ENCODE measurements around the gene CADM1. TPM values are rescaled to one million over a fixed set of nuclear protein-coding genes. Genes with fewer than 3 reads are reported as not detected.

The CADM1 gene
- total and polyA plus RNA-seq, 9 of the 15 experiments (the other 6 are each of a cell fraction or from before 2014, with no cell fraction given): 0.42 TPM; not detected in 8

DNA sequence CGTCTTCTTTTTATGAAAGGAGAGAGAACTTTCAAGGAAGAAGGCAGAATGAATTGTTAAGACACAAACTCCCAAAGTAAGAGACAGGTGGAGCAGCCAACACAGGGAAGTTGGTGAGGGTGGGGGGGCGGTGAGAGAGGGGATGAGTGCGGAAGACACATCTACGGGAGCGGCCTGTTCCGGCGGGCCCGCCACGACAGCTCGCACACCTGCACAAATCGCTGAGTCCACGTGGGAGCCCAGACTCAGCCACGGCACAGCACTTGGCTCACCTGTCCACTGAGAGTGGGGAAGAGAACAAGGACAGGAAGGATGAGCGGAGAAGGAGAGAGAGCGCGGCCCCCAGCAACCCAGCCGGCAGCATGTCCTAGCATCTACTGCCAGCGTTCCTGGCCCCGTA lies 331.1 kb downstream of the CADM1 start:
- DNase-seq (ENCODE audit: extremely low read depth in 1 of 4, low spot score in 3 of 4) (no peak), ATAC-seq (no peak), FAIRE-seq (no peak)
- 0 out of 2 replicates have a peak, but pooled peaks cover 3% of the 10 kb centered on the region for H4K20me1 ChIP-seq (replicated peaks; ENCODE audit: control insufficient read depth, insufficient read depth, low read length)
- H3K36me3 ChIP-seq (ENCODE audit: control insufficient read depth, insufficient read depth, low read length): no peaks in the 10 kb centered on the region
- TF ChIP-seq USF1 (CRISPR knock-in tag; IDR thresholded peaks at IDR 0.05): no peak
- TF ChIP-seq SIN3B (IDR thresholded peaks at IDR 0.05; ENCODE audit: low read depth): no peak
- no peak for TF ChIP-seq LEF1 (IDR thresholded peaks at IDR 0.05)
- TF ChIP-seq SAP30 (IDR thresholded peaks at IDR 0.05; ENCODE audit: borderline replicate concordance, insufficient read depth, low read depth, low read length, poor library complexity, severe bottlenecking): no peak
- no peak for TF ChIP-seq SRSF7 (optimal IDR thresholded peaks at IDR 0.05; ENCODE audit: low read depth, low read length)
- no peak for TF ChIP-seq BRCA1 (IDR thresholded peaks at IDR 0.05)
- no peak for TF ChIP-seq BRCA1 (CRISPR knock-in tag; IDR thresholded peaks at IDR 0.05)
- H3K27ac ChIP-seq (ENCODE audit: extremely low read depth, low read depth, low read length): no peak overlapping the region
- POLR2A ChIA-PET: interaction anchor here (0.5 to 0.9 kb wide), 3 partner anchors 11 to 1065 kb away, joined by 3 to 4 read pairs (median 4); no protein-coding TSS in a partner anchor
- H3K9me3 ChIP-seq (replicated peaks; ENCODE audit: control insufficient read depth, insufficient read depth, low read depth, low read length): no peaks in the 10 kb centered on the region
- peaks cover 0 to 4% of the 10 kb centered on the region in 2 experiments; a peak in 3 of 5 replicates for H3K27me3 ChIP-seq (ENCODE audit: control insufficient read depth in 2 of 2, insufficient read depth in 2 of 2, low read length in 2 of 2)
- BruUV-seq (replicated peaks): no TSS peak
- H3K4me1 ChIP-seq (replicated peaks in 1 of 2; ENCODE audit: control insufficient read depth in 2 of 2, insufficient read depth in 2 of 2, low read length in 2 of 2): no peaks in the 10 kb centered on the region
- under 1% methylated on average over 16 of the region's 19 CpGs for WGBS (ENCODE audit: insufficient coverage, low coverage, missing lambda C conversion rate)
- no peak overlapping the region for H3K4me3 ChIP-seq
- no peaks in the 10 kb centered on the region for H3K79me2 ChIP-seq (ENCODE audit: control insufficient read depth, insufficient read depth, low read length)
- CTCF ChIA-PET (ENCODE audit: low intra/inter-chr PET ratio): no interaction called here
- H3K9ac ChIP-seq (ENCODE audit: insufficient read depth in 1 of 2, low read depth in 2 of 2, low read length in 2 of 2): no peak overlapping the region
- H3K9me1 ChIP-seq (ENCODE audit: control insufficient read depth, insufficient read depth, low read length): no peaks in the 10 kb centered on the region
- intact Hi-C loops (cut with micrococcal nuclease): no loop called here
- in situ Hi-C loops (cut with MboI): no loop called here
- H3K4me2 ChIP-seq (ENCODE audit: insufficient read depth, low read length): no peak overlapping the region
- H2AFZ ChIP-seq (ENCODE audit: low read depth, low read length): no peak overlapping the region

Data from K562 (cell line).